GM12873 (cell line): ENCODE measurements around the gene WFS1.

Source experiments
- TF ChIP-seq, protein P1 (sequence below): IDR thresholded peaks from 2 replicates; pipeline ENCODE4 v1.5.1; 2012; ENCODE audit warnings: low read depth, mild to moderate bottlenecking, moderate library complexity, low read length, control low read depth; ENCODE audit not compliant: insufficient read depth; ENCODE audit errors: missing control alignments

WFS1 gene

DNA sequence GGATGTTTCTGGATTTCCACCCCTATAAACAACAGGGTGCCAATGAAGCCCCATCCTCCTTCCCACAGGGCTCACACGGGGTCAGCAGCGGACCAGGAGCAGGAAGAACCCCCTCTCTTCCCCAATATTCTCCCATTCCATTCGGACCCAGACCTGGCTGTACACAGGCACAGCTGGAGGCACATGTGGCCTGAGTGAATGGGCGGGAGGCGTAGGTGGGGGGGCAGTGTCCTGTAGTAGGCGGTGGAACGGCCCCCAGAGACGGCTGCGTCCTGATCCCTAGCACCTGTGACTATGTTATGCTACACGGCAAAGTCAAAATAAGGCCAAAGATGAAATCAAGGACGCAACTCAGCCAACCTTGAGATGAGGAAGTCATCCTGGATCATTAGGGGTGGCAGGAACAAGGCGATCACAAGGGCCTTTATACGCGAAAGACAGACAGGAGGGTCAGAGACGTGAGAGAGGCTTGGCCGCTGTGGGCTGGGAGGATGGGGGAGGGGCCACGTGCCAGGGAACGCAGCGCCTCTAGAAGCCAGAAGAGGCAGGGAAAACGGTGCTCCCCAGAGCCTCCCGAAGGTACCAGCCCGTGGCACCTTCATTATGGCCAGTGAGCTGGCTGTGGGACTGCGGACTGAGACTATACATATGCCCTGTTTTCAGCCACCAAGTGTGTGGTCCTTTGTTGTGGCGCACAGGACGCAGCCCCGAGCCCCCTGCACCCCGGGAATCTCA, 75.6 kb downstream of the WFS1 start:
- TF ChIP-seq, protein P1, sequence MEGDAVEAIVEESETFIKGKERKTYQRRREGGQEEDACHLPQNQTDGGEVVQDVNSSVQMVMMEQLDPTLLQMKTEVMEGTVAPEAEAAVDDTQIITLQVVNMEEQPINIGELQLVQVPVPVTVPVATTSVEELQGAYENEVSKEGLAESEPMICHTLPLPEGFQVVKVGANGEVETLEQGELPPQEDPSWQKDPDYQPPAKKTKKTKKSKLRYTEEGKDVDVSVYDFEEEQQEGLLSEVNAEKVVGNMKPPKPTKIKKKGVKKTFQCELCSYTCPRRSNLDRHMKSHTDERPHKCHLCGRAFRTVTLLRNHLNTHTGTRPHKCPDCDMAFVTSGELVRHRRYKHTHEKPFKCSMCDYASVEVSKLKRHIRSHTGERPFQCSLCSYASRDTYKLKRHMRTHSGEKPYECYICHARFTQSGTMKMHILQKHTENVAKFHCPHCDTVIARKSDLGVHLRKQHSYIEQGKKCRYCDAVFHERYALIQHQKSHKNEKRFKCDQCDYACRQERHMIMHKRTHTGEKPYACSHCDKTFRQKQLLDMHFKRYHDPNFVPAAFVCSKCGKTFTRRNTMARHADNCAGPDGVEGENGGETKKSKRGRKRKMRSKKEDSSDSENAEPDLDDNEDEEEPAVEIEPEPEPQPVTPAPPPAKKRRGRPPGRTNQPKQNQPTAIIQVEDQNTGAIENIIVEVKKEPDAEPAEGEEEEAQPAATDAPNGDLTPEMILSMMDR, result no peak

- TF ChIP-seq, protein P1, result no peak
These were observed 76.2 kb downstream of the WFS1 start for GRCh38 chr4:6345866-6346265.

GRCh38 chr4:6346373-6347110, 76.9 kb downstream of the WFS1 start:
- TF ChIP-seq, protein P1, result no peak

DNA sequence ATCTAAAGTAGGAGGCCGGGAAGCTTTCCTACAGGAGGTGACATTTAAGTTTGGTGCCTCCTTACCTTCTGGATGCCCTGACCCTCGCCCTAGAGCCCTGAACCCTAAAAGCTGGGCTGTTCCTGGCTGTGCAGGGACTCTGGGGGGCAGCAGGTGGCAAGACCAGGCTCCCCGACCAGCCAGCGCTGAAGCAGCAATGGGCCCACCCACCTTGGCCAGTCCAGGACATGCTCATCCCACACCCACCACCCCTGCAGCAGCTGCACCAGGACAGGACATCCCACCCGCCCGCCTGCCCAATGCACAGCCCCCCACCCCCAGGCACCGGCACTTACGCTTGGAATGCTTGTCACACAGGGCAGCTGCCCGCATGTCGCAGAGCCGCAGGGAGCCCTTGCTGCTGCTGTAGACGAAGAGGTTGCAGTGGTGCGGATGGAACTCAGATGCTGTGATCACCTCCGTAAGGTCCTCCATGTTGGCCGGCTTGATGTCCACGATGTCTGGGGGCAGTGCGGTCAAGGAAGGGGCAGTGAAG, 77.9 kb downstream of the WFS1 start:
- TF ChIP-seq, protein P1, result no peak

DNA sequence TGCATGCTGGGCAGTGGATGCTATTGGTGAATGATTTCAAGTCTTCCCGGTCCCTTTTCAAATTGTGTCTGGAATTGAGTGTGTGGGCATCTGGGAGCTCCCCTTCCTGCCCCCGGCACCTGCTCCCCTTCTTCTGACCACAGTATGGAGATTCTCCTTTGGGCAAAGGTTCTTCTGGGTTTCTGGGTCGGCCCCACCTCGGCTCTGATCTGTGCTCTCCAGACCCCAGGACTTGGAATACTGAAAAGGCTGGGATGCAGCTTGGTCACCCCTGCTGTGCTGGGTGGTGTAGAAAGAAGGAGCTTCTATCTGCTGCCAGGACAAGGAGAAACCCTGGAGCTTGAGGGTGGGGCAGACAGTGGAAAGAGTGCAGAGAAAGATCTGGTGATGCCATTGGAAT, 78.8 kb downstream of the WFS1 start:
- TF ChIP-seq, protein P1, result no peak

DNA sequence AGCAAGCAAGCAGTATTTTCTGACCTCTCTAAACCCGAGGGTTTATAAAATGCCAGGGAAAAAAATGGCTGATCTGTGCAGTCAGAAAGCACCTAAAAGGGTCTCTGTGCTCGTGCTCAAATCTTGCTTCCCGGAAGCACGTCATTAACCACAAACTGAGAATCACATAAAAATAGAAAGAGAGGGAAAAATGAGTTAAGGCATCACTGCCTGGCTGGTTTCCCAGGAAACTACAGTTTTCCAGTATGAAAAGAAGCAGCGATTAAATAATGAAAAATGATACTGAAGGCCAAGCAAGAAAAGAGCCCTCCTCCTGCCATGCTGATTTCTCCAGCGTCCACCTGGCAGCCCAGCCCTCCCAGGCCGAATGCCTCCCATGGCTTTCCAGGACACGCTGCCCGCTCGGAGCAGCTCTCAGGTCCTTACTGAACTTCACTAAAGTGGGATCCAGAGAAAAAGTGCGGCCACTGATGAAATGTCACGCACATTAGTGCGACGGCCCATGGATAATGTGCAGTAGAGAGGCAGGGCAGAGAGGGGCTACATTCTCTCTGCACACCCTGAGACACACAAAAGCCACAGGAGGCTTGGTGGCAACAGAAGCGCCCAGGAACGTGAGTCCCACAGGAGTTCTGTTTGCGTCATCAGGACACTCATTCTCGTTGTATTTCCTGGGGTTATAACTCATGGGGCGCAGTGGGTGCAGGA, 80.4 kb downstream of the WFS1 start:
- TF ChIP-seq, protein P1, result no peak

- TF ChIP-seq, protein P1, result no peak
These were observed 81.0 kb downstream of the WFS1 start for GRCh38 chr4:6350646-6351045.
